Measurements from ENCODE around the gene OCA2. TPM values are rescaled to one million over a fixed set of nuclear protein-coding genes. Genes with fewer than 3 reads are reported as not detected.

Gene OCA2
- total RNA-seq, 1 donor from 2014 or later, result 0.25 TPM

DNA sequence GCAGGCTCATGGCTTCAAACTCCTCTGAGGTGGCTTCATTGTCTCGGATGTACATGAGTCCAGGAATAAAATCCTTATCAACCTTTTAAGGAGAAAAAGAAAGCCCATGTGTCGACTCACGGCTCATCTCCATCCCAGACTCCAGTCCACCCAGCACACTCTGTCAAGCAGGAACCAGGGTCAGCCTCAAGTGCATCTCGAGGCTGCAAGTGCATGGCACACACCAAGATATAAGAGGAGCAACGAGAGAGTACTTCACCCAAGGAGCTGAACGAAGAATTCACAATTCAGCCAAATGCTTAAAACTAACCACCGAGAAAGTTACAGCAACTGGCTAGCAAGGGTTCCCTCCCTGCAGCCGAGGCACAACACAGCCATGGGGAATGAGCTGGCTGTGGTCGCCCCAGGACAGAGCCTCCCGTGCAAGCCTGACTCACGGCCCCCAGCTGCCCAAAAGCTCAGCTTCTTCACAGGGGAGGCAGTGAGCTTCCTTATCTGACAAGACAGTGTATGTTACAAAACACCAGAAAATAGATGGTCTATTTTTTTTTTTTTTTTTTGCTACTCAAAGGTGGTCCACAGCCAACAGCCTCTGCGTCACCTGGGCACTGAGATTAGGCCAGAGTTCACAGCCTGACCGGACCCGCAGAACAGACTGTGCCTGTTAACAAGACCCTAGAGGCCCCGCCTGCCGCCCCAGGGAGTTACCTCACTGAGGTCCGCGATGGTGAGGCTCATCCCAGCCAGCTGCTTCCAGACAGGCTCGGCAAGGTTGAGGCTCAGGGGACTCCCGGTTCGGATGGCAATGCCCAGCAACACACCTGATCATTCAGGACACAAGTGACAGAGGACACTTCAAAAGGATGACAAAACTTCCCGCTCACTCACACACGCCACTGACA lies 15.9 kb upstream of the OCA2 start:
- no peak overlapping the region for H3K27ac ChIP-seq
- no peak overlapping the region for H3K4me3 ChIP-seq
- H3K36me3 ChIP-seq, result peaks cover 4 to 60% of the 10 kb centered on the region in 2 donors
- DNase-seq (ENCODE audit: extremely low spot score in 2 of 2), result no peak
- no peaks in the 10 kb centered on the region for H3K27me3 ChIP-seq
- no peaks in the 10 kb centered on the region for H3K9me3 ChIP-seq
- TF ChIP-seq POLR2A (IDR thresholded peaks at IDR 0.05), result no peak
- TF ChIP-seq, protein P1, sequence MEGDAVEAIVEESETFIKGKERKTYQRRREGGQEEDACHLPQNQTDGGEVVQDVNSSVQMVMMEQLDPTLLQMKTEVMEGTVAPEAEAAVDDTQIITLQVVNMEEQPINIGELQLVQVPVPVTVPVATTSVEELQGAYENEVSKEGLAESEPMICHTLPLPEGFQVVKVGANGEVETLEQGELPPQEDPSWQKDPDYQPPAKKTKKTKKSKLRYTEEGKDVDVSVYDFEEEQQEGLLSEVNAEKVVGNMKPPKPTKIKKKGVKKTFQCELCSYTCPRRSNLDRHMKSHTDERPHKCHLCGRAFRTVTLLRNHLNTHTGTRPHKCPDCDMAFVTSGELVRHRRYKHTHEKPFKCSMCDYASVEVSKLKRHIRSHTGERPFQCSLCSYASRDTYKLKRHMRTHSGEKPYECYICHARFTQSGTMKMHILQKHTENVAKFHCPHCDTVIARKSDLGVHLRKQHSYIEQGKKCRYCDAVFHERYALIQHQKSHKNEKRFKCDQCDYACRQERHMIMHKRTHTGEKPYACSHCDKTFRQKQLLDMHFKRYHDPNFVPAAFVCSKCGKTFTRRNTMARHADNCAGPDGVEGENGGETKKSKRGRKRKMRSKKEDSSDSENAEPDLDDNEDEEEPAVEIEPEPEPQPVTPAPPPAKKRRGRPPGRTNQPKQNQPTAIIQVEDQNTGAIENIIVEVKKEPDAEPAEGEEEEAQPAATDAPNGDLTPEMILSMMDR (IDR thresholded peaks at IDR 0.05), result no peak
- no peak for TF ChIP-seq POLR2AphosphoS5 (IDR thresholded peaks at IDR 0.05; ENCODE audit: insufficient read depth in 1 of 2, low read depth in 1 of 2)
- no peaks in the 10 kb centered on the region for H3K4me1 ChIP-seq
- intact Hi-C loops (cut with DNase I), result no loop called here

DNA sequence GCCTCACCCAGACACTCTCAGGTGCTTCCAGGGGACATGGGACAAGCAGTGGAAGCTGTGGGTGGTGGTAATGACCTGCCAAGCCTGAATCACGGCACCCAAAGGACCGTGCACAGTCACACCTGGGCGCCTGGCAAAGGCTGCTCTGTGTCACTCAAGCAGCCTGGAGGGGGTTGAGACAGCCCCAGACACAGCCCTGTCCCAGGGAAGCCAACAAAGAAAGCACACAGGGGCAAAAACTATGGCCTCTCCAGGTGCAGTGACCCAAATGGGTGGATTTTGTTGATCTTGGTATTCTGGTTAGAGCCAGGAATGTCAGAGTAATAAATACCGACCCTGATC lies 15.0 kb upstream of the OCA2 start:
- DNase-seq (ENCODE audit: extremely low spot score in 2 of 2), result peak in 1 of 2 donors; percentile 79
- Histone ChIP-seq H3K4me3 (no peak overlapping the region), H3K27me3 (no peaks in the 10 kb centered on the region), H3K36me3 (peaks cover 4 to 59% of the 10 kb centered on the region in 2 donors), H3K4me1 (no peaks in the 10 kb centered on the region), H3K9me3 (no peaks in the 10 kb centered on the region), H3K27ac (no peak overlapping the region)
- no peak for TF ChIP-seq POLR2A (IDR thresholded peaks at IDR 0.05)
- TF ChIP-seq, protein P1 (IDR thresholded peaks at IDR 0.05), result no peak
- TF ChIP-seq POLR2AphosphoS5 (IDR thresholded peaks at IDR 0.05; ENCODE audit: insufficient read depth in 1 of 2, low read depth in 1 of 2), result no peak
- intact Hi-C loops (cut with DNase I), result no loop called here

DNA sequence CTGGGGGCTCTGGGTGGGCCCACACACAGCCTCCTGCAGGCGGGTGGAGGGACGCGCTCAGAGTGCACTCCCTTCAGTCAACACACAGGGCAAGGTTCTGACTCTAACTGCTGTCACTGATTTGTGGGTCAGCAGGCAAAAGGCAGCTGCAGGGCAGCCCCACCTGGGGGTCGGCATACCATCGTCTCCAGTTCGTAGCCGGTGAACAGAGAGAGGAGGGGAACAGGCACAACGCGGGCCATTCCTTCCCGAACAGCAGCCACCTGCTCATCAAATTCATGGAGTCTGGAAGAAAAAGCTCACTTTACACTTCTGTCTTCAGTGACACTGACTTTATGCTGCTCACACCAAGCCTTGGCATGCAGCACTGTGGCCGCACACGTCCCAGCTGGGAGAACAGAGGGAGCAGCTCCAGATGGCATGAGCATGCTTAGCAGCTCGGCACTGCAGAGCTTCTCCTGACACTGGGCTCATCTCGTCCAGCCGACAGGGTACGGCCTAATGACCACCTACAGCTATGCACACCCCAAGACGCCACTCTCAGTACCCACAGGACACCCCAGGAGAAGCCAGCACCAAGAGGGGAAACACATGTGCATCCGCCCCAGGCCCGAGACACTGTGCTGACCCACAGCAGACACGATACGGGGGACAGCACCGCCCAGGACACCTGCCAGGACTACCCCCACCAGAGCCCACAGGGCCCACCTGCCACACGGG lies 14.4 kb upstream of the OCA2 start:
- intact Hi-C loops (cut with DNase I), result no loop called here
- Histone ChIP-seq H3K4me3 (no peak overlapping the region), H3K9me3 (no peaks in the 10 kb centered on the region), H3K4me1 (no peaks in the 10 kb centered on the region), H3K27me3 (no peaks in the 10 kb centered on the region), H3K27ac (no peak overlapping the region), H3K36me3 (peaks cover 4 to 59% of the 10 kb centered on the region in 2 donors)
- no peak for DNase-seq (ENCODE audit: extremely low spot score in 2 of 2)
- TF ChIP-seq, protein P1 (IDR thresholded peaks at IDR 0.05), result no peak
- TF ChIP-seq POLR2A (IDR thresholded peaks at IDR 0.05) (no peak), POLR2AphosphoS5 (IDR thresholded peaks at IDR 0.05; ENCODE audit: insufficient read depth in 1 of 2, low read depth in 1 of 2) (no peak)

DNA sequence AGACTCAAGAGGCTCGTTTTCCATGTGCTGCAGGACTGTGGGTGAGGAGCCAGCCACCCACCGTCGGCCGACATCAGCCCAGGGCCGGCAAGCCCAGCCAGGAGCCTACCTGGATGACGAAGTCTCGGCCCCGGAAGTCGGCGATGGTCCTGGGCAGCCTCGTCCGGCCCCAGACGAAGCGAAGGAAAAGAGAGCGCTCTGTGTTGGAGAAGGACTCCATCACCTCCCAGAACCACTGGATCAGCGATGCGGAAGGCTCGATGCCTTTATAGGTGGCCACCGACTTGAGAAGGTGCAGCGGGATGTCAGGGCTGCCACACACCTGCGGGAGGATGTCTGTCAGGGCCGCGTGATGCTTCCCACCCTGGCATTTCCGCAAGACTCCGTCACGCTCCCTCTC lies 13.8 kb upstream of the OCA2 start:
- peak; percentile 60 to 77 for DNase-seq (ENCODE audit: extremely low spot score in 2 of 2)
- intact Hi-C loops (cut with DNase I), result no loop called here
- Histone ChIP-seq H3K36me3 (peaks cover 4 to 59% of the 10 kb centered on the region in 2 donors), H3K27ac (no peak overlapping the region), H3K27me3 (no peaks in the 10 kb centered on the region), H3K4me3 (no peak overlapping the region), H3K4me1 (no peaks in the 10 kb centered on the region), H3K9me3 (no peaks in the 10 kb centered on the region)
- TF ChIP-seq, protein P1 (IDR thresholded peaks at IDR 0.05), result no peak
- TF ChIP-seq POLR2A (IDR thresholded peaks at IDR 0.05), result no peak

All from vagina (tissue), 2 donors.